IMR-90 (cell line): ENCODE data around the gene MUC6. TPM values are rescaled to one million over a fixed set of nuclear protein-coding genes. Genes with fewer than 3 reads are reported as not detected.

Source experiments
- ATAC-seq: fragments of 200-7000 bp; cut with Tn5 transposase; 2 replicates; pipeline ENCODE4 v1.9.1; 2020; ENCODE audit warnings: low read depth, mild to moderate bottlenecking, moderate library complexity
- BruUV-seq: library from RNA; stranded (reverse); fragments of 400-500 nt; replicated peaks from 2 replicates; lab custom pipeline; 2021; lab: Mats Ljungman, UMichigan
- CTCF ChIA-PET: fragments of 300-600 bp; formaldehyde crosslinking; extraction: SDS; loops from one replicate; lab custom pipeline; 2021; ENCODE audit warnings: antibody characterized with exemption; lab: Yijun Ruan, JAX
- POLR2A ChIA-PET: fragments of 300-600 bp; sonication (Branson Sonifier 250); formaldehyde crosslinking; loops from one replicate; lab custom pipeline; 2022; ENCODE audit warnings: antibody characterized with exemption; ENCODE audit not compliant: unreplicated experiment; lab: Charles Lee
- DNase-seq: peaks from one replicate; pipeline ENCODE4 v3.0.0; 2013
- H2AFZ ChIP-seq: replicated peaks from 2 replicates; pipeline ENCODE3; 2013; ENCODE audit warnings: low read length, mild to moderate bottlenecking; ENCODE audit not compliant: poor library complexity
- H2AK5ac ChIP-seq: 2 replicates; pipeline ENCODE4 v1.6.1; 2013; ENCODE audit warnings: low read depth, low read length, inconsistent platforms
- H2AK9ac ChIP-seq: replicated peaks from 2 replicates; pipeline ENCODE3; 2013; ENCODE audit warnings: mild to moderate bottlenecking, low read depth, low read length, moderate library complexity; ENCODE audit not compliant: poor library complexity
- H2BK120ac ChIP-seq: 2 replicates; pipeline ENCODE4 v1.6.1; 2013; ENCODE audit warnings: low read depth, low read length, inconsistent platforms
- H2BK15ac ChIP-seq: 3 replicates; pipeline ENCODE4 v1.6.1; 2013; ENCODE audit warnings: low read depth, low read length, inconsistent platforms
- H2BK20ac ChIP-seq: 2 replicates; pipeline ENCODE4 v1.6.1; 2013; ENCODE audit warnings: low read depth, mild to moderate bottlenecking, inconsistent platforms, low read length, moderate library complexity
- H2BK5ac ChIP-seq: 2 replicates; pipeline ENCODE4 v1.6.1; 2013; ENCODE audit warnings: mild to moderate bottlenecking, low read depth, low read length, inconsistent platforms; ENCODE audit not compliant: poor library complexity, severe bottlenecking
- H3K14ac ChIP-seq: replicated peaks from 2 replicates; pipeline ENCODE4 v1.6.1; 2013; ENCODE audit warnings: low read depth, low read length, inconsistent platforms
- H3K18ac ChIP-seq: 2 replicates; pipeline ENCODE4 v1.6.1; 2013; ENCODE audit warnings: low read depth, low read length, control low read depth
- H3K23ac ChIP-seq: 2 replicates; pipeline ENCODE4 v1.6.1; 2013; ENCODE audit warnings: low read depth, low read length, inconsistent platforms
- H3K27ac ChIP-seq: 2 replicates; pipeline ENCODE4 v1.5.1; 2013; ENCODE audit warnings: mild to moderate bottlenecking, control low read depth, low read length; ENCODE audit not compliant: insufficient read depth
- H3K27me3 ChIP-seq: 2 replicates; pipeline ENCODE4 v1.6.1; 2013; ENCODE audit warnings: low read length; ENCODE audit not compliant: control insufficient read depth, insufficient read depth
- H3K36me3 ChIP-seq: 2 replicates; pipeline ENCODE4 v1.6.1; 2013; ENCODE audit warnings: low read length, mixed read lengths; ENCODE audit not compliant: control insufficient read depth, insufficient read depth
- H3K4ac ChIP-seq: 2 replicates; pipeline ENCODE4 v1.6.1; 2013; ENCODE audit warnings: low read depth, low read length, inconsistent platforms
- H3K4me1 ChIP-seq: 2 replicates; pipeline ENCODE4 v1.6.1; 2013; ENCODE audit warnings: low read length, mixed read lengths; ENCODE audit not compliant: control insufficient read depth, insufficient read depth
- H3K4me2 ChIP-seq: 2 replicates; pipeline ENCODE4 v1.6.1; 2013; ENCODE audit warnings: low read depth, mild to moderate bottlenecking, control low read depth, low read length, moderate library complexity
- H3K4me3 ChIP-seq: 2 replicates; pipeline ENCODE4 v1.5.1; 2013; ENCODE audit warnings: low read depth, mild to moderate bottlenecking, control low read depth, low read length, moderate library complexity; ENCODE audit not compliant: insufficient read depth
- H3K56ac ChIP-seq: 2 replicates; pipeline ENCODE4 v1.6.1; 2013; ENCODE audit warnings: low read length, inconsistent platforms; ENCODE audit not compliant: insufficient read depth; ENCODE audit errors: extremely low read depth
- H3K79me1 ChIP-seq, 2 experiments: 2 replicates each; pipeline ENCODE4 v1.6.1; 2013; ENCODE audit warnings: low read length in 2 of 2, inconsistent platforms in 1 of 2, low read depth in 1 of 2
- H3K9ac ChIP-seq: 2 replicates; pipeline ENCODE4 v1.6.1; 2013; ENCODE audit warnings: low read depth, low read length, control low read depth
- H3K9me1 ChIP-seq: 2 replicates; pipeline ENCODE4 v1.6.1; 2013; ENCODE audit warnings: low read length, inconsistent platforms; ENCODE audit not compliant: insufficient read depth
- H3K9me3 ChIP-seq: 2 replicates; pipeline ENCODE4 v1.6.1; 2013; ENCODE audit warnings: low read length; ENCODE audit not compliant: control insufficient read depth, insufficient read depth
- H4K20me1 ChIP-seq: 2 replicates; pipeline ENCODE4 v1.6.1; 2013; ENCODE audit warnings: low read length, inconsistent platforms; ENCODE audit not compliant: insufficient read depth
- H4K5ac ChIP-seq: 2 replicates; pipeline ENCODE4 v1.6.1; 2013; ENCODE audit warnings: mild to moderate bottlenecking, low read depth, low read length, control low read depth
- H4K8ac ChIP-seq, 2 experiments: 2 replicates each; pipeline ENCODE4 v1.6.1; 2013; ENCODE audit warnings: low read depth in 2 of 2, low read length in 2 of 2, control low read depth in 1 of 2, inconsistent platforms in 1 of 2
- H4K91ac ChIP-seq: 2 replicates; pipeline ENCODE4 v1.6.1; 2013; ENCODE audit warnings: low read depth, low read length, inconsistent platforms; ENCODE audit not compliant: insufficient read depth
- CTCF ChIP-seq: conservative IDR thresholded peaks from 2 replicates; pipeline ENCODE4 v1.5.1; 2012; ENCODE audit warnings: mild to moderate bottlenecking, low read depth, low read length, improper control_type of control experiment
- ELK1 ChIP-seq: fragments of 150-350 bp; IDR thresholded peaks from 2 replicates; pipeline ENCODE4 v1.6.1; 2016; ENCODE audit warnings: low read depth, mild to moderate bottlenecking, low read length, moderate library complexity, borderline replicate concordance
- FOS ChIP-seq: fragments of 150-350 bp; IDR thresholded peaks from 2 replicates; pipeline ENCODE4 v1.6.1; 2016; ENCODE audit warnings: low read depth, low read length
- MAFK ChIP-seq: IDR thresholded peaks from 2 replicates; pipeline ENCODE4 v1.6.1; 2012; ENCODE audit warnings: low read depth, low read length, improper control_type of control experiment
- MAZ ChIP-seq: IDR thresholded peaks from 2 replicates; pipeline ENCODE4 v1.6.1; 2012; ENCODE audit warnings: low read depth, mild to moderate bottlenecking, low read length, improper control_type of control experiment, moderate library complexity, borderline replicate concordance
- MXI1 ChIP-seq: IDR thresholded peaks from 2 replicates; pipeline ENCODE4 v1.6.1; 2012; ENCODE audit warnings: low read depth, mild to moderate bottlenecking, low read length, moderate library complexity, borderline replicate concordance
- NFE2L2 ChIP-seq: fragments of 150-350 bp; IDR thresholded peaks from 2 replicates; pipeline ENCODE4 v1.6.1; 2016; ENCODE audit warnings: low read depth, mild to moderate bottlenecking, low read length
- POLR2A ChIP-seq: IDR thresholded peaks from 2 replicates; pipeline ENCODE4 v1.6.1; 2012; ENCODE audit warnings: mild to moderate bottlenecking, low read depth, low read length
- RAD21 ChIP-seq: IDR thresholded peaks from 2 replicates; pipeline ENCODE4 v1.6.1; 2012; ENCODE audit warnings: low read length, improper control_type of control experiment
- RCOR1 ChIP-seq: IDR thresholded peaks from 2 replicates; pipeline ENCODE4 v1.6.1; 2012; ENCODE audit warnings: mild to moderate bottlenecking, low read length, improper control_type of control experiment; ENCODE audit not compliant: insufficient replicate concordance
- SMC3 ChIP-seq: fragments of 150-350 bp; IDR thresholded peaks from 2 replicates; pipeline ENCODE4 v1.6.1; 2016; ENCODE audit warnings: low read depth, mild to moderate bottlenecking, antibody characterized with exemption, low read length, moderate library complexity
- USF2 ChIP-seq: fragments of 150-350 bp; IDR thresholded peaks from 2 replicates; pipeline ENCODE4 v1.6.1; 2017; ENCODE audit warnings: mild to moderate bottlenecking, antibody characterized with exemption, low read length, low read depth
- WGBS, 2 experiments: methylation state at CpG; one replicate each; pipeline versions ENCODE4 v1.1.5 to v1.1.7; 2013; ENCODE audit warnings: missing lambda C conversion rate in 2 of 2; ENCODE audit not compliant: insufficient read length in 1 of 2; ENCODE audit errors: extremely low coverage in 2 of 2; 5-methylcytosine and 5-hydroxymethylcytosine counted together
- dilution Hi-C: fragments of 300-500 bp; cut with HindIII; formaldehyde crosslinking; loops from one replicate; pipeline ENCODE4 v1.14.3; 2018; ENCODE audit warnings: low sequenced_read_pairs; ENCODE audit not compliant: unreplicated experiment
- in situ Hi-C: fragments of 300-500 bp; cut with MboI; formaldehyde crosslinking; loops from 3 replicates; pipeline ENCODE4 v1.14.3; 2019; ENCODE audit warnings: low sequenced_read_pairs, inconsistent platforms, mixed read lengths
- intact Hi-C: fragments of 100-400 bp; cut with micrococcal nuclease; formaldehyde crosslinking; loops from 2 replicates; pipeline ENCODE4 v1.10.0; 2022
- polyA plus RNA-seq, 3 experiments: library from polyadenylated mRNA; depleted of rRNA; stranded (reverse); fragments of >200 nt; gene quantifications; 2 replicates each; pipeline ENCODE4 v1.2.3, GENCODE V29; 2012; ENCODE audit warnings: low replicate concordance in 1 of 3
- total RNA-seq: library from RNA; depleted of rRNA; stranded (reverse); fragments of >200 nt; gene quantifications from 2 replicates; pipeline ENCODE4 v1.2.3, GENCODE V29; 2012

MUC6 gene
- total and polyA plus RNA-seq, 2 of the 4 experiments (the other 2 are of a cell fraction), result not detected

GRCh38 chr11:1038361-1038760 is 1.8 kb upstream of the MUC6 start:
- peaks cover 10% of the 10 kb centered on the region; the same call in 1 of the 2 replicates for H3K27me3 ChIP-seq
- intact Hi-C loops (no loop called here), dilution Hi-C loops (no loop called here), in situ Hi-C loops (no loop called here)
- H2AFZ ChIP-seq, result no peak overlapping the region
- no peaks in the 10 kb centered on the region for H3K9me1 ChIP-seq
- WGBS, 2 experiments, result 73% methylated on average over 5 of the region's 10 CpGs; no CpG with 5 or more reads in 1 of the 2 experiments
- no peak overlapping the region for H4K8ac ChIP-seq
- TF ChIP-seq CTCF (no peak), RAD21 (no peak), MAZ (no peak), MXI1 (no peak), RCOR1 (no peak), SMC3 (no peak), NFE2L2 (no peak), ELK1 (no peak), FOS (no peak), USF2 (no peak), MAFK (no peak), POLR2A (no peak)
- ChIA-PET POLR2A (no interaction called here), CTCF (no interaction called here)
- no peak overlapping the region for H3K18ac ChIP-seq
- H3K9ac ChIP-seq, result no peak overlapping the region
- H2BK20ac ChIP-seq, result no peak overlapping the region
- H2BK5ac ChIP-seq, result no peak overlapping the region
- H4K5ac ChIP-seq, result no peak overlapping the region
- H3K79me1 ChIP-seq, result no peaks in the 10 kb centered on the region
- H2AK9ac ChIP-seq, result no peak overlapping the region
- no peak overlapping the region for H3K4me2 ChIP-seq
- ATAC-seq (no peak), DNase-seq (no peak)
- H3K27ac ChIP-seq, result no peak overlapping the region
- H3K4ac ChIP-seq, result no peak overlapping the region
- no TSS peak for BruUV-seq
- no peak overlapping the region for H3K4me3 ChIP-seq
- H3K36me3 ChIP-seq, result no peaks in the 10 kb centered on the region
- no peak overlapping the region for H2BK15ac ChIP-seq
- no peak overlapping the region for H2BK120ac ChIP-seq
- no peak overlapping the region for H2AK5ac ChIP-seq
- no peak overlapping the region for H3K56ac ChIP-seq
- H3K14ac ChIP-seq, result no peak overlapping the region
- H3K9me3 ChIP-seq, result no peaks in the 10 kb centered on the region
- H4K91ac ChIP-seq, result no peak overlapping the region
- no peak overlapping the region for H3K23ac ChIP-seq
- H3K4me1 ChIP-seq, result no peaks in the 10 kb centered on the region
- no peaks in the 10 kb centered on the region for H4K20me1 ChIP-seq
